ACC112 (cell line): ENCODE results near the gene AUTS2.

ENCODE experiments used
- H2AFZ ChIP-seq: fragments of 200-600 bp; sonication (generic); one replicate; pipeline ENCODE4 v1.6.0; 2017; ENCODE audit warnings: antibody characterized with exemption, low read length; ENCODE audit not compliant: unreplicated experiment
- H3K27ac ChIP-seq: fragments of 200-600 bp; sonication (generic); 2 replicates; pipeline ENCODE4 v1.5.1; 2014; ENCODE audit warnings: low read depth, mild to moderate bottlenecking, antibody characterized with exemption, low read length, moderate library complexity
- H3K27me3 ChIP-seq: fragments of 200-600 bp; sonication (generic); 2 replicates; pipeline ENCODE4 v1.6.1; 2014; ENCODE audit warnings: mild to moderate bottlenecking, antibody characterized with exemption, low read length, moderate library complexity, mixed read lengths; ENCODE audit not compliant: insufficient read depth
- H3K36me3 ChIP-seq: fragments of 200-600 bp; sonication (generic); 2 replicates; pipeline ENCODE4 v1.6.1; 2016; ENCODE audit warnings: mild to moderate bottlenecking, antibody characterized with exemption, low read length, moderate library complexity, mixed read lengths; ENCODE audit not compliant: insufficient read depth
- H3K4me1 ChIP-seq: fragments of 200-600 bp; sonication (generic); one replicate; pipeline ENCODE4 v1.6.1; 2016; ENCODE audit warnings: low read length, mixed read lengths; ENCODE audit not compliant: insufficient read depth, unreplicated experiment, control insufficient read depth
- H3K4me3 ChIP-seq: fragments of 200-600 bp; sonication (generic); 2 replicates; pipeline ENCODE4 v1.5.1; 2014; ENCODE audit warnings: mild to moderate bottlenecking, low read depth, low read length
- H3K79me2 ChIP-seq: fragments of 200-600 bp; sonication (generic); one replicate; pipeline ENCODE4 v1.6.0; 2016; ENCODE audit warnings: low read length; ENCODE audit not compliant: control insufficient read depth, unreplicated experiment, insufficient read depth

The AUTS2 gene

GRCh38 chr7:70512144-70512543 is 913.9 kb downstream of the AUTS2 start:
- H3K4me1 ChIP-seq: no peaks in the 10 kb centered on the region
- H3K27ac ChIP-seq: no peak overlapping the region
- H3K36me3 ChIP-seq: no peaks in the 10 kb centered on the region
- no peak overlapping the region for H2AFZ ChIP-seq
- H3K4me3 ChIP-seq: no peak overlapping the region
- H3K27me3 ChIP-seq: no peaks in the 10 kb centered on the region
- no peaks in the 10 kb centered on the region for H3K79me2 ChIP-seq

GRCh38 chr7:70512761-70513160 is 914.5 kb downstream of the AUTS2 start:
- Histone ChIP-seq H3K36me3 (no peaks in the 10 kb centered on the region), H2AFZ (no peak overlapping the region), H3K4me1 (no peaks in the 10 kb centered on the region), H3K27me3 (no peaks in the 10 kb centered on the region), H3K27ac (no peak overlapping the region), H3K4me3 (no peak overlapping the region), H3K79me2 (no peaks in the 10 kb centered on the region)

GRCh38 chr7:70520611-70521010 is 922.3 kb downstream of the AUTS2 start:
- no peaks in the 10 kb centered on the region for H3K4me1 ChIP-seq
- H3K79me2 ChIP-seq: no peaks in the 10 kb centered on the region
- H3K27ac ChIP-seq: no peak overlapping the region
- no peak overlapping the region for H2AFZ ChIP-seq
- no peaks in the 10 kb centered on the region for H3K27me3 ChIP-seq
- H3K36me3 ChIP-seq: no peaks in the 10 kb centered on the region
- no peak overlapping the region for H3K4me3 ChIP-seq

- Histone ChIP-seq H3K27ac (no peak overlapping the region), H2AFZ (no peak overlapping the region), H3K4me3 (no peak overlapping the region), H3K4me1 (no peaks in the 10 kb centered on the region), H3K27me3 (no peaks in the 10 kb centered on the region), H3K36me3 (no peaks in the 10 kb centered on the region), H3K79me2 (no peaks in the 10 kb centered on the region)
These were observed 925.1 kb downstream of the AUTS2 start for GRCh38 chr7:70523249-70523988.

- no peaks in the 10 kb centered on the region for H3K27me3 ChIP-seq
- no peak overlapping the region for H3K4me3 ChIP-seq
- H2AFZ ChIP-seq: no peak overlapping the region
- no peaks in the 10 kb centered on the region for H3K36me3 ChIP-seq
- no peaks in the 10 kb centered on the region for H3K4me1 ChIP-seq
- no peaks in the 10 kb centered on the region for H3K79me2 ChIP-seq
- no peak overlapping the region for H3K27ac ChIP-seq
These were observed 925.7 kb downstream of the AUTS2 start for GRCh38 chr7:70523989-70524351.

- Histone ChIP-seq H3K79me2 (no peaks in the 10 kb centered on the region), H3K27me3 (no peaks in the 10 kb centered on the region), H2AFZ (no peak overlapping the region), H3K4me1 (no peaks in the 10 kb centered on the region), H3K27ac (no peak overlapping the region), H3K36me3 (no peaks in the 10 kb centered on the region), H3K4me3 (no peak overlapping the region)
These were observed 927.7 kb downstream of the AUTS2 start for GRCh38 chr7:70525991-70526390.

- no peak overlapping the region for H3K27ac ChIP-seq
- no peak overlapping the region for H3K4me3 ChIP-seq
- H3K79me2 ChIP-seq: no peaks in the 10 kb centered on the region
- H2AFZ ChIP-seq: no peak overlapping the region
- H3K27me3 ChIP-seq: no peaks in the 10 kb centered on the region
- no peaks in the 10 kb centered on the region for H3K4me1 ChIP-seq
- no peaks in the 10 kb centered on the region for H3K36me3 ChIP-seq
These were observed 929.3 kb downstream of the AUTS2 start for GRCh38 chr7:70527520-70528115.

GRCh38 chr7:70529436-70529835 is 931.2 kb downstream of the AUTS2 start:
- Histone ChIP-seq H3K4me3 (no peak overlapping the region), H2AFZ (no peak overlapping the region), H3K27ac (no peak overlapping the region), H3K36me3 (no peaks in the 10 kb centered on the region), H3K27me3 (no peaks in the 10 kb centered on the region), H3K4me1 (no peaks in the 10 kb centered on the region), H3K79me2 (no peaks in the 10 kb centered on the region)

- Histone ChIP-seq H2AFZ (no peak overlapping the region), H3K27me3 (no peaks in the 10 kb centered on the region), H3K79me2 (no peaks in the 10 kb centered on the region), H3K27ac (no peak overlapping the region), H3K4me3 (no peak overlapping the region), H3K36me3 (no peaks in the 10 kb centered on the region), H3K4me1 (no peaks in the 10 kb centered on the region)
These were observed 931.8 kb downstream of the AUTS2 start for GRCh38 chr7:70529914-70530585.

GRCh38 chr7:70533614-70534013 is 935.3 kb downstream of the AUTS2 start:
- no peak overlapping the region for H2AFZ ChIP-seq
- no peaks in the 10 kb centered on the region for H3K27me3 ChIP-seq
- H3K79me2 ChIP-seq: no peaks in the 10 kb centered on the region
- H3K4me3 ChIP-seq: no peak overlapping the region
- H3K27ac ChIP-seq: no peak overlapping the region
- no peaks in the 10 kb centered on the region for H3K36me3 ChIP-seq
- H3K4me1 ChIP-seq: no peaks in the 10 kb centered on the region

- Histone ChIP-seq H2AFZ (no peak overlapping the region), H3K27ac (no peak overlapping the region), H3K4me1 (no peaks in the 10 kb centered on the region), H3K79me2 (no peaks in the 10 kb centered on the region), H3K36me3 (no peaks in the 10 kb centered on the region), H3K27me3 (no peaks in the 10 kb centered on the region), H3K4me3 (no peak overlapping the region)
These were observed 940.9 kb downstream of the AUTS2 start for GRCh38 chr7:70539205-70539604.
